Esophagus muscularis mucosa (tissue), 4 donors: ENCODE results near the gene CCDC87. TPM values are rescaled to one million over a fixed set of nuclear protein-coding genes. Genes with fewer than 3 reads are reported as not detected.

Experiments used
- DNase-seq: peaks from one replicate; pipeline ENCODE4 v3.0.0-alpha.2; 2017; ENCODE audit errors: extremely low spot score
- H3K27ac ChIP-seq, 4 donors: fragments of 200-600 bp; sonication (generic); replicated peaks in 1 of 4; 1 replicate in 3 of 4; 2 replicates in 1 of 4; pipeline ENCODE4 v1.5.1; 2016 to 2019; ENCODE audit warnings: mild to moderate bottlenecking in 1 of 4
- H3K27me3 ChIP-seq, 4 donors: fragments of 200-600 bp; sonication (generic); one replicate each; pipeline versions ENCODE4 v1.5.1 to v1.6.0; 2016 to 2019
- H3K36me3 ChIP-seq, 4 donors: fragments of 200-600 bp; sonication (generic); one replicate each; pipeline ENCODE4 v1.5.1; 2016 to 2019
- H3K4me1 ChIP-seq, 4 donors: fragments of 200-600 bp; sonication (generic); one replicate each; pipeline ENCODE4 v1.5.1; 2016 to 2019
- H3K4me3 ChIP-seq, 4 donors: fragments of 200-600 bp; sonication (generic); 1 replicate in 2 of 4; 2 replicates in 2 of 4; pipeline ENCODE4 v1.5.1; 2016 to 2019; ENCODE audit warnings: mild to moderate bottlenecking in 4 of 4, moderate library complexity in 1 of 4
- H3K9me3 ChIP-seq, 4 donors: fragments of 200-600 bp; sonication (generic); 1 replicate in 3 of 4; 2 replicates in 1 of 4; pipeline ENCODE4 v1.5.1; 2016 to 2019
- EP300 ChIP-seq: sonication (generic); formaldehyde crosslinking; IDR thresholded peaks from one replicate; pipeline ENCODE4 v1.6.1; 2017; ENCODE audit warnings: antibody characterized with exemption
- POLR2A ChIP-seq: fragments of 450-650 bp; IDR thresholded peaks from one replicate; pipeline ENCODE4 v1.6.1; 2017; ENCODE audit warnings: antibody characterized with exemption, moderate library complexity, mild to moderate bottlenecking, low read depth
- POLR2AphosphoS5 ChIP-seq, 2 donors: sonication (generic); formaldehyde crosslinking; IDR thresholded peaks; one replicate each; pipeline ENCODE4 v1.6.1; 2017; ENCODE audit warnings: antibody characterized with exemption in 2 of 2
- WGBS: methylation state at CpG from one replicate; pipeline ENCODE4 v1.1.5; 2018; 5-methylcytosine and 5-hydroxymethylcytosine counted together
- intact Hi-C: fragments of 100-400 bp; cut with DNase I; formaldehyde crosslinking; loops from one replicate; pipeline ENCODE4 v1.15.1; 2023
- total RNA-seq, 4 donors: library from RNA; depleted of rRNA; stranded (reverse); fragments of >200 nt; gene quantifications; one replicate each; pipeline versions ENCODE4 v1.1.0 to v1.2.1, GENCODE V29; 2016
- TF ChIP-seq, protein P1 (sequence below), 3 experiments: fragments of 200-600 bp in 2 of 3; fragments of 450-650 bp in 1 of 3; sonication (generic) in 2 of 3; IDR thresholded peaks; one replicate each; pipeline ENCODE4 v1.5.1; 2017 to 2019; ENCODE audit warnings: antibody characterized with exemption in 3 of 3, mild to moderate bottlenecking in 2 of 3, moderate library complexity in 1 of 3

Gene CCDC87
- total RNA-seq, 4 donors from 2014 or later, result 0.17 to 0.83 (median 0.46) TPM

DNA sequence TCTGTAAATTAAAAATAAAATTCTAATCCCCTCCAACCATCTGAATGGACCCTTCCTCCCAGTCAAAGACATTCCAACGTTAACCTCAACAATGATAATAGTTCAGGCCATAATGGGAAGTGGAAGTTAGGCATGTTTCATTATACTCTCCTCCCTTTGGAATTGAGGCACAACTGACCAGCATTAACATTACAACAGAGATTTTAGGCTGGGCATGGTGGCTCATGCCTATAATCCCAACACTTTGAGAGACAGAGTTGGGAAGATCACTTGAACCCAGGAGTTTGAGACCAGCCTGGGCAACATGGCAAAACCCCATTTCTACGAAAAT, 22.0 kb downstream of the CCDC87 start:
- intact Hi-C loops, result no loop called here

DNA sequence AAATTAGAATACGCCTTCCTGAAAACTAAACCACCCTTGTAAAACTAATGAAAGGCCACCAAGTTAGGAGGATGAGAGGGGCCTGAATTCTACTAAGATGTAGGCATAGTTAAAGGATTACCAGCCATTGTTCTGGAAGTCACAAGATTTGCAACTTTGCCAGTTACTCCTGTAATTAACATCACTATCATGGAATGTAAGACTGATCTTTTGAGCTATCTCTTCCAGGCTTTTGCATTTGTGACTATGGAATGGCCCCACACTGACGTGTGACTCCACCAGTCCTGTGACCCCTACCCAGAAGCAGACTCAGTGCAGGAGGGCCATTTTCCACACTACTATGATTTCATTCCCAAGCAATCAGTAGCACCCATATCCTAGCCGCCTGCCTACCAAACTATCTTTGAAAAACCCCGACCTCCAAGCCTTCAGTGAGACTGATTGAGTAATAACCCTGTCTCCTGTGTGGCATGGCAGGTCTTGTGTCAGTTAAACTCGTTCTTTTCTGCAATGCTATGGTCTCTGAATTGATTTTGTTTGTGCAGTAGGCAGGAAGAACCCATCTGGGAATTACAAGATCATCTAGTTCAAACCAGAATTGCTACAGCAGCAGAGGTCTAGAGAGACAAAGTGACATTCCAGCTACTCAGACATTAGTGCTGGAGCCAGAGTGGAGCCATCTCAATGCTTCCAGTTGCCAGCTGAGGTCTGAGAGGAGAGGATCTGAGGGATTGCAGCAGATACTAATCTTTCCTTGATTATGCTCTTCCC, 22.6 kb downstream of the CCDC87 start:
- H3K9me3 ChIP-seq, result no peaks in the 10 kb centered on the region
- H3K4me3 ChIP-seq, result no peak overlapping the region
- no peak for TF ChIP-seq POLR2A
- TF ChIP-seq, protein P1, sequence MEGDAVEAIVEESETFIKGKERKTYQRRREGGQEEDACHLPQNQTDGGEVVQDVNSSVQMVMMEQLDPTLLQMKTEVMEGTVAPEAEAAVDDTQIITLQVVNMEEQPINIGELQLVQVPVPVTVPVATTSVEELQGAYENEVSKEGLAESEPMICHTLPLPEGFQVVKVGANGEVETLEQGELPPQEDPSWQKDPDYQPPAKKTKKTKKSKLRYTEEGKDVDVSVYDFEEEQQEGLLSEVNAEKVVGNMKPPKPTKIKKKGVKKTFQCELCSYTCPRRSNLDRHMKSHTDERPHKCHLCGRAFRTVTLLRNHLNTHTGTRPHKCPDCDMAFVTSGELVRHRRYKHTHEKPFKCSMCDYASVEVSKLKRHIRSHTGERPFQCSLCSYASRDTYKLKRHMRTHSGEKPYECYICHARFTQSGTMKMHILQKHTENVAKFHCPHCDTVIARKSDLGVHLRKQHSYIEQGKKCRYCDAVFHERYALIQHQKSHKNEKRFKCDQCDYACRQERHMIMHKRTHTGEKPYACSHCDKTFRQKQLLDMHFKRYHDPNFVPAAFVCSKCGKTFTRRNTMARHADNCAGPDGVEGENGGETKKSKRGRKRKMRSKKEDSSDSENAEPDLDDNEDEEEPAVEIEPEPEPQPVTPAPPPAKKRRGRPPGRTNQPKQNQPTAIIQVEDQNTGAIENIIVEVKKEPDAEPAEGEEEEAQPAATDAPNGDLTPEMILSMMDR (IDR thresholded peaks at IDR 0.05), result no peak
- no peak for TF ChIP-seq EP300
- no peak for TF ChIP-seq POLR2AphosphoS5 (IDR thresholded peaks at IDR 0.05)
- no peak for DNase-seq
- peaks cover 10 to 23% (median 21%) of the 10 kb centered on the region in 4 donors for H3K4me1 ChIP-seq
- H3K27ac ChIP-seq, result no peak overlapping the region
- no peaks in the 10 kb centered on the region for H3K27me3 ChIP-seq
- H3K36me3 ChIP-seq, result peaks cover 4 to 12% (median 10%) of the 10 kb centered on the region in 4 donors
- WGBS, result 68% methylated on average over 5 of the region's 5 CpGs
- intact Hi-C loops, result no loop called here

More for the DNA sequence above, 22.0 kb downstream of the CCDC87 start:
- no peak for DNase-seq
- Histone ChIP-seq H3K27ac (no peak overlapping the region), H3K9me3 (no peaks in the 10 kb centered on the region), H3K36me3 (peaks cover 0 to 6% (median 5%) of the 10 kb centered on the region in 4 donors), H3K27me3 (no peaks in the 10 kb centered on the region), H3K4me3 (no peak overlapping the region), H3K4me1 (peaks cover 10 to 23% (median 21%) of the 10 kb centered on the region in 4 donors)
- TF ChIP-seq, protein P1 (IDR thresholded peaks at IDR 0.05), result no peak
- TF ChIP-seq POLR2AphosphoS5 (IDR thresholded peaks at IDR 0.05) (no peak), EP300 (no peak), POLR2A (no peak)
- WGBS, result 78% methylated on average over 2 of the region's 2 CpGs

DNA sequence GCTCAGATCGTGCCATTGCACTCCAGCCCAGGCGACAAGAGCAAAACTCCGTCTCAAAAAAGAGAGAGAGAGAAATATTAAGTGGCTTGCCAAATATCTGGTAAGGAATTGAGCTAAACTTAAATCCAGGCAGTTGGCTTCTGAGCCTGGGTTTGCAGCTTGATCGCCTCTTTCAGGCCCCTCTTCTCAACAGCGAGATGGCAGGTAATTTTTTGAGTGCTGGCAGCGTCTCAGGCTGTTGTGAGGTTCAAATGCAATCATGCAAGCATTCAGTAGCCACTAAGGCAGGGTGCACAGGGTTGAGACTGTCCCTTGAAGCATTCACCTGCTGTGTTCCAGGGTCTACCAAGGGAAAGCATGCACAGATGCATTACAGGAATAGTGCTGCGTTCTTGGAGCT, 23.8 kb downstream of the CCDC87 start:
- Histone ChIP-seq H3K36me3 (peaks cover 5 to 24% (median 20%) of the 10 kb centered on the region in 4 donors), H3K27ac (no peak overlapping the region), H3K4me3 (no peak overlapping the region), H3K4me1 (peaks cover 10 to 23% (median 21%) of the 10 kb centered on the region in 4 donors), H3K9me3 (no peaks in the 10 kb centered on the region), H3K27me3 (no peaks in the 10 kb centered on the region)
- intact Hi-C loops, result loop anchor here (10.0 kb wide), 1 partner anchor 276 kb away; the partner anchor contains the start of gene RCE1
- TF ChIP-seq, protein P1 (IDR thresholded peaks at IDR 0.05), result no peak
- no peak for TF ChIP-seq POLR2A
- no peak for TF ChIP-seq POLR2AphosphoS5 (IDR thresholded peaks at IDR 0.05)
- TF ChIP-seq EP300, result no peak
- WGBS, result 84% methylated on average over 7 of the region's 7 CpGs
- DNase-seq, result no peak

DNA sequence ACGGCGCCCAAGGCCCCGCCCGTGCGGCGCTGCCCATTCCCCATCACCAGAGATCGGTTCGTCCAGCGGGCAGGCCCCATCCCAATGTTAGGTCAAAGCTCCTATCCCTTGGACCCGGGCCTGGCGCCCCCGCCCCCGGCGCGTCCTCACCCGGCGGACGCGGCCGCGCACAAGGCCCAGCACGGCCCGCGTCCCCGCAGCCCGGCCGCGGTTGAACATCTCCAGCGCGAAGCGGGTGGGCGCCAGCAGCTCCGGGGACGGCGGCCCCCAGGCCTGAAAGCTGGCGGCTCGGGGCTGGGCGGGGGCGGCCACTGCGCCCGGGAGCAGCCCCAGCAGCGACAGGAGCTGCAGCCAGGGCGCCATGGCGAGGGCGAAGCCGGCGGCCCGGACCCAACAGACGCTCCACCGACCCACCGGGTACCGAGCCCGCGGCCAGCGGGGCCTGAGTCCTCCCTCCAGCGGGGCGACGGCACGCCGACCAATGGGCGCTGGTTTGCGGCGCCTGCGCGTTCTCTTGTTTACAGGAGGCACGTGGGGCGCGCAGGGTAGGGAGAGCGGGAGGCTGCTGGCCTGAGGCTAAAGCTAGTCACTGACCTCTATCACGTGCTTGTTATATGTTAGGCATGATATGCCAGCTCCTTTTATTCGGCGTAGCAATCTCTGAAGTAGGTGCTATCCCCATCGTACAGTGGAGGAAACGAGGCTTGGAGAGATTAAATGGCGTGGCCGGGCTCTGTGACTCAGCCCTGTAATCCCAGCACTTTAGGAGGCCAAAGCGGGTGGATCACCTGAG, 24.5 kb downstream of the CCDC87 start, which contains the start of gene CTSF:
CTSF (minus strand) TSS at position 483 of the 793 bp plus-strand sequence; CDS start at position 363, 120 bp downstream.
- peaks cover 10 to 23% (median 21%) of the 10 kb centered on the region in 4 donors for H3K4me1 ChIP-seq
- no peaks in the 10 kb centered on the region for H3K27me3 ChIP-seq

More for the DNA sequence above, 24.5 kb downstream of the CCDC87 start, which contains the start of gene CTSF:
- Histone ChIP-seq H3K9me3 (no peaks in the 10 kb centered on the region), H3K27ac (peak within 1 kb of the TSS; percentile 50 to 70 (median 67)), H3K36me3 (peaks cover 5 to 31% (median 26%) of the 10 kb centered on the region in 4 donors), H3K4me3 (peak within 1 kb of the TSS; percentile 71 to 82 (median 77))
- intact Hi-C loops, result loop anchor here (10.0 kb wide), 1 partner anchor 276 kb away; the partner anchor contains the start of gene RCE1
- TF ChIP-seq, protein P1 (IDR thresholded peaks at IDR 0.05), result peak in 1 of 3 experiments; percentile 26
- no peak for TF ChIP-seq EP300
- TF ChIP-seq POLR2AphosphoS5 (IDR thresholded peaks at IDR 0.05), result peak; percentile 69 to 86
- no peak for DNase-seq
- WGBS, result 3% methylated on average over 24 of the region's 77 CpGs
